Esophagus muscularis mucosa (tissue), 4 donors: ENCODE results near the gene YBX2. TPM values are rescaled to one million over a fixed set of nuclear protein-coding genes. Genes with fewer than 3 reads are reported as not detected.

Experiments used
- DNase-seq: peaks from one replicate; pipeline ENCODE4 v3.0.0-alpha.2; 2017; ENCODE audit errors: extremely low spot score
- H3K27ac ChIP-seq, 4 donors: fragments of 200-600 bp; sonication (generic); replicated peaks in 1 of 4; 1 replicate in 3 of 4; 2 replicates in 1 of 4; pipeline ENCODE4 v1.5.1; 2016 to 2019; ENCODE audit warnings: mild to moderate bottlenecking in 1 of 4
- H3K27me3 ChIP-seq, 4 donors: fragments of 200-600 bp; sonication (generic); one replicate each; pipeline versions ENCODE4 v1.5.1 to v1.6.0; 2016 to 2019
- H3K36me3 ChIP-seq, 4 donors: fragments of 200-600 bp; sonication (generic); one replicate each; pipeline ENCODE4 v1.5.1; 2016 to 2019
- H3K4me1 ChIP-seq, 4 donors: fragments of 200-600 bp; sonication (generic); one replicate each; pipeline ENCODE4 v1.5.1; 2016 to 2019
- H3K4me3 ChIP-seq, 4 donors: fragments of 200-600 bp; sonication (generic); 1 replicate in 2 of 4; 2 replicates in 2 of 4; pipeline ENCODE4 v1.5.1; 2016 to 2019; ENCODE audit warnings: mild to moderate bottlenecking in 4 of 4, moderate library complexity in 1 of 4
- H3K9me3 ChIP-seq, 4 donors: fragments of 200-600 bp; sonication (generic); 1 replicate in 3 of 4; 2 replicates in 1 of 4; pipeline ENCODE4 v1.5.1; 2016 to 2019
- CTCF ChIP-seq, 3 experiments: fragments of 200-600 bp in 2 of 3; fragments of 450-650 bp in 1 of 3; sonication (generic) in 2 of 3; IDR thresholded peaks; one replicate each; pipeline ENCODE4 v1.5.1; 2017 to 2019; ENCODE audit warnings: antibody characterized with exemption in 3 of 3, mild to moderate bottlenecking in 2 of 3, moderate library complexity in 1 of 3
- EP300 ChIP-seq: sonication (generic); formaldehyde crosslinking; IDR thresholded peaks from one replicate; pipeline ENCODE4 v1.6.1; 2017; ENCODE audit warnings: antibody characterized with exemption
- POLR2A ChIP-seq: fragments of 450-650 bp; IDR thresholded peaks from one replicate; pipeline ENCODE4 v1.6.1; 2017; ENCODE audit warnings: antibody characterized with exemption, moderate library complexity, mild to moderate bottlenecking, low read depth
- POLR2AphosphoS5 ChIP-seq, 2 donors: sonication (generic); formaldehyde crosslinking; IDR thresholded peaks; one replicate each; pipeline ENCODE4 v1.6.1; 2017; ENCODE audit warnings: antibody characterized with exemption in 2 of 2
- WGBS: methylation state at CpG from one replicate; pipeline ENCODE4 v1.1.5; 2018; 5-methylcytosine and 5-hydroxymethylcytosine counted together
- intact Hi-C: fragments of 100-400 bp; cut with DNase I; formaldehyde crosslinking; loops from one replicate; pipeline ENCODE4 v1.15.1; 2023
- total RNA-seq, 4 donors: library from RNA; depleted of rRNA; stranded (reverse); fragments of >200 nt; gene quantifications; one replicate each; pipeline versions ENCODE4 v1.1.0 to v1.2.1, GENCODE V29; 2016

Gene YBX2
- total RNA-seq, 4 donors from 2014 or later, result 3.6 to 8.7 (median 4.4) TPM

GRCh38 chr17:7313088-7313889 lies 18.9 kb upstream of the YBX2 start:
- Histone ChIP-seq H3K36me3 (peaks cover 56 to 75% (median 65%) of the 10 kb centered on the region in 4 donors), H3K27ac (peak overlapping the region; percentile 84 to 94 (median 93)), H3K4me1 (peaks cover 56 to 73% (median 67%) of the 10 kb centered on the region in 4 donors), H3K27me3 (no peaks in the 10 kb centered on the region), H3K9me3 (no peaks in the 10 kb centered on the region), H3K4me3 (no peak overlapping the region)
- 89% methylated on average over 7 of the region's 7 CpGs for WGBS
- no peak for DNase-seq
- TF ChIP-seq CTCF (IDR thresholded peaks at IDR 0.05) (peak in 1 of 3 experiments; percentile 17), EP300 (no peak)
- intact Hi-C loops, result no loop called here

GRCh38 chr17:7312432-7313087 lies 18.1 kb upstream of the YBX2 start:
- no peak overlapping the region for H3K4me3 ChIP-seq
- no peaks in the 10 kb centered on the region for H3K27me3 ChIP-seq
- H3K27ac ChIP-seq, result peak overlapping the region in 3 of 4 donors; percentile 84 to 94 (median 92)
- intact Hi-C loops, result no loop called here
- no peaks in the 10 kb centered on the region for H3K9me3 ChIP-seq
- H3K4me1 ChIP-seq, result peaks cover 56 to 76% (median 68%) of the 10 kb centered on the region in 4 donors
- no peak for TF ChIP-seq POLR2AphosphoS5 (IDR thresholded peaks at IDR 0.05)
- no peak for TF ChIP-seq CTCF (IDR thresholded peaks at IDR 0.05)
- TF ChIP-seq POLR2A, result no peak
- no peak for TF ChIP-seq EP300
- 74% methylated on average over 7 of the region's 7 CpGs for WGBS
- no peak for DNase-seq
- H3K36me3 ChIP-seq, result peaks cover 49 to 68% (median 58%) of the 10 kb centered on the region in 4 donors

GRCh38 chr17:7311110-7311705 lies 16.8 kb upstream of the YBX2 start:
- H3K4me3 ChIP-seq, result no peak overlapping the region
- peaks cover 38 to 55% (median 49%) of the 10 kb centered on the region in 4 donors for H3K36me3 ChIP-seq
- H3K27ac ChIP-seq, result peak overlapping the region; percentile 0 to 95 (median 20)
- DNase-seq, result no peak
- TF ChIP-seq POLR2A (no peak), POLR2AphosphoS5 (IDR thresholded peaks at IDR 0.05) (no peak), CTCF (IDR thresholded peaks at IDR 0.05) (no peak)
- 89% methylated on average over 7 of the region's 7 CpGs for WGBS
- no peaks in the 10 kb centered on the region for H3K9me3 ChIP-seq
- intact Hi-C loops, result no loop called here
- peaks cover 60 to 79% (median 71%) of the 10 kb centered on the region in 4 donors for H3K4me1 ChIP-seq
- no peaks in the 10 kb centered on the region for H3K27me3 ChIP-seq

- Histone ChIP-seq H3K27ac (peak overlapping the region; percentile 95 to 100 (median 100)), H3K9me3 (no peaks in the 10 kb centered on the region), H3K27me3 (no peaks in the 10 kb centered on the region), H3K4me3 (peak overlapping the region in 1 of 4 donors; percentile 98), H3K4me1 (peaks cover 54 to 71% (median 64%) of the 10 kb centered on the region in 4 donors), H3K36me3 (peaks cover 38 to 50% (median 47%) of the 10 kb centered on the region in 4 donors)
- no peak for TF ChIP-seq POLR2AphosphoS5 (IDR thresholded peaks at IDR 0.05)
- no peak for TF ChIP-seq POLR2A
- TF ChIP-seq CTCF (IDR thresholded peaks at IDR 0.05), result no peak
- TF ChIP-seq EP300, result no peak
- DNase-seq, result no peak
- intact Hi-C loops, result no loop called here
- 89% methylated on average over 12 of the region's 12 CpGs for WGBS
These were observed 15.2 kb upstream of the YBX2 start for GRCh38 chr17:7309628-7310027.
